A549 (cell line): ENCODE measurements around the gene KIAA0753. TPM values are rescaled to one million over a fixed set of nuclear protein-coding genes. Genes with fewer than 3 reads are reported as not detected.
A peak's percentile ranks its signal among the peaks of the same experiment; 100 is the strongest.

Experiments
- ATAC-seq, 2 experiments: fragments of 200-7000 bp in 1 of 2; fragments of >200 bp in 1 of 2; cut with Nextera tagmentation in 1 of 2; cut with Tn5 transposase in 1 of 2; 3 replicates each; pipeline versions ENCODE4 v1.8.0 to v1.9.1; 2018 to 2020; ENCODE audit warnings: mild to moderate bottlenecking in 1 of 2, moderate library complexity in 1 of 2
- CTCF ChIA-PET: fragments of 300-600 bp; sonication (Branson Sonifier 250); formaldehyde crosslinking; extraction: SDS; loops from one replicate; lab custom pipeline; 2021; ENCODE audit warnings: antibody characterized with exemption, inconsistent platforms; lab: Yijun Ruan, JAX
- POLR2A ChIA-PET: fragments of 350-600 bp; formaldehyde crosslinking; extraction: SDS; loops from one replicate; lab custom pipeline; 2021; ENCODE audit warnings: antibody characterized with exemption, inconsistent platforms; lab: Yijun Ruan, JAX
- DNase-seq, 2 experiments: peaks; one replicate each; pipeline versions ENCODE4 v3.0.0 to v3.0.0-alpha.2; 2011 to 2016; ENCODE audit warnings: low read depth in 1 of 2, low spot score in 1 of 2
- FAIRE-seq: peaks from 2 replicates; lab custom pipeline; 2011; peaks lifted over from hg19 to GRCh38; lab: Jason Lieb, UNC
- H3K27ac ChIP-seq, 2 experiments: fragments of >200 bp; sonication (Bioruptor Twin); formaldehyde crosslinking; 3 replicates each; pipeline ENCODE4 v1.5.1; 2016 to 2017
- H3K4me1 ChIP-seq: fragments of >200 bp; sonication (Bioruptor Twin); formaldehyde crosslinking; 3 replicates; pipeline ENCODE4 v1.6.1; 2016
- H3K4me2 ChIP-seq: fragments of >200 bp; sonication (Bioruptor Twin); formaldehyde crosslinking; 3 replicates; pipeline ENCODE4 v1.6.1; 2016
- H3K4me3 ChIP-seq: fragments of >200 bp; sonication (Bioruptor Twin); formaldehyde crosslinking; 3 replicates; pipeline ENCODE4 v1.5.1; 2016
- H3K9me3 ChIP-seq: fragments of >200 bp; sonication (Bioruptor Twin); formaldehyde crosslinking; 3 replicates; pipeline ENCODE4 v1.6.1; 2016
- BHLHE40 ChIP-seq: IDR thresholded peaks from 2 replicates; pipeline ENCODE4 v1.6.1; 2012; ENCODE audit warnings: low read depth, low read length, inconsistent platforms
- CBX2 ChIP-seq: fragments of 200-600 bp; sonication (generic); IDR thresholded peaks from 2 replicates; pipeline ENCODE4 v1.6.1; 2016; ENCODE audit warnings: low read depth, mild to moderate bottlenecking, borderline replicate concordance
- CEBPB ChIP-seq, 2 experiments: fragments of >200 bp in 1 of 2; sonication (Bioruptor Twin) in 1 of 2; formaldehyde crosslinking in 1 of 2; IDR thresholded peaks; 2 replicates each; pipeline ENCODE4 v1.6.1; 2012 to 2016
- E2F6 ChIP-seq: IDR thresholded peaks from 2 replicates; pipeline ENCODE4 v1.6.1; 2012; ENCODE audit warnings: low read depth, borderline replicate concordance
- EHF ChIP-seq: fragments of 250-450 bp; sonication (Bioruptor Pico); IDR thresholded peaks from 2 replicates; pipeline ENCODE4 v1.5.0; 2020; ENCODE audit warnings: mild to moderate bottlenecking
- ELK1 ChIP-seq: fragments of 150-350 bp; IDR thresholded peaks from 2 replicates; pipeline ENCODE4 v1.6.1; 2014; ENCODE audit warnings: low read depth, mild to moderate bottlenecking, low read length
- EP300 ChIP-seq, 2 experiments: fragments of >200 bp; sonication (Bioruptor Twin); formaldehyde crosslinking; IDR thresholded peaks; 2 replicates in 1 of 2; 3 replicates in 1 of 2; pipeline ENCODE4 v1.6.1; 2016 to 2017
- ESRRA ChIP-seq: fragments of 150-350 bp; IDR thresholded peaks from 2 replicates; pipeline ENCODE4 v1.6.1; 2014; ENCODE audit warnings: mild to moderate bottlenecking, low read length, borderline replicate concordance
- FOSB ChIP-seq: fragments of 250-450 bp; sonication (Bioruptor Pico); IDR thresholded peaks from 2 replicates; pipeline ENCODE4 v1.5.0; 2020; ENCODE audit warnings: mild to moderate bottlenecking, moderate library complexity
- FOSL2 ChIP-seq, 2 experiments: fragments of 450-650 bp in 1 of 2; fragments of >200 bp in 1 of 2; sonication (Bioruptor Twin) in 1 of 2; formaldehyde crosslinking; IDR thresholded peaks; 2 replicates each; pipeline versions ENCODE4 v1.5.0 to v1.6.1; 2016 to 2020; ENCODE audit warnings: mild to moderate bottlenecking in 1 of 2, moderate library complexity in 1 of 2
- GATA3 ChIP-seq: IDR thresholded peaks from 2 replicates; pipeline ENCODE4 v1.6.1; 2012; ENCODE audit warnings: borderline replicate concordance
- HMGXB4 ChIP-seq: fragments of 250-450 bp; sonication (Bioruptor Pico); IDR thresholded peaks from 2 replicates; pipeline ENCODE4 v1.5.0; 2021; ENCODE audit warnings: mild to moderate bottlenecking, moderate library complexity, borderline replicate concordance
- HOXA7 ChIP-seq: fragments of 250-450 bp; sonication (Bioruptor Pico); IDR thresholded peaks from 2 replicates; pipeline ENCODE4 v1.5.0; 2020; ENCODE audit warnings: mild to moderate bottlenecking, moderate library complexity
- JUN ChIP-seq, 2 experiments: fragments of >200 bp; sonication (Bioruptor Twin); formaldehyde crosslinking; IDR thresholded peaks; 2 replicates in 1 of 2; 3 replicates in 1 of 2; pipeline ENCODE4 v1.6.1; 2016 to 2017
- KDM1A ChIP-seq: fragments of 200-600 bp; sonication (generic); IDR thresholded peaks from 2 replicates; pipeline ENCODE4 v1.6.1; 2016; ENCODE audit warnings: low read depth, mild to moderate bottlenecking
- KDM5A ChIP-seq: fragments of 200-600 bp; sonication (generic); IDR thresholded peaks from 2 replicates; pipeline ENCODE4 v1.6.1; 2016; ENCODE audit warnings: antibody characterized with exemption, mild to moderate bottlenecking
- NFE2L2 ChIP-seq: fragments of 150-350 bp; conservative IDR thresholded peaks from 2 replicates; pipeline ENCODE4 v1.6.1; 2014; ENCODE audit warnings: low read length
- NPAS2 ChIP-seq: fragments of 250-450 bp; sonication (Bioruptor Pico); IDR thresholded peaks from 2 replicates; pipeline ENCODE4 v1.8.0; 2022; ENCODE audit warnings: mild to moderate bottlenecking, moderate library complexity, borderline replicate concordance
- RAD21 ChIP-seq, 2 experiments: fragments of >200 bp in 1 of 2; sonication (Bioruptor Twin) in 1 of 2; formaldehyde crosslinking in 1 of 2; IDR thresholded peaks in 1 of 2; conservative IDR thresholded peaks in 1 of 2; 2 replicates in 1 of 2; 3 replicates in 1 of 2; pipeline ENCODE4 v1.6.1; 2012 to 2018; ENCODE audit warnings: inconsistent platforms in 1 of 2
- RARB ChIP-seq: fragments of 250-450 bp; sonication (Bioruptor Pico); IDR thresholded peaks from 2 replicates; pipeline ENCODE4 v1.8.0; 2021; ENCODE audit warnings: mild to moderate bottlenecking, moderate library complexity
- RCOR1 ChIP-seq: fragments of 150-350 bp; IDR thresholded peaks from 2 replicates; pipeline ENCODE4 v1.6.1; 2014; ENCODE audit warnings: antibody characterized with exemption, low read length, low read depth
- REST ChIP-seq: fragments of 200-600 bp; sonication (generic); IDR thresholded peaks from 2 replicates; pipeline ENCODE4 v1.6.1; 2016; ENCODE audit warnings: antibody characterized with exemption, mild to moderate bottlenecking, moderate library complexity
- RFX5 ChIP-seq: fragments of 450-650 bp; IDR thresholded peaks from 2 replicates; pipeline ENCODE4 v1.7.1; 2014; ENCODE audit warnings: antibody characterized with exemption, mild to moderate bottlenecking, moderate library complexity
- SMC3 ChIP-seq: fragments of >200 bp; sonication (Bioruptor Twin); formaldehyde crosslinking; IDR thresholded peaks from 3 replicates; pipeline ENCODE4 v1.6.1; 2018; ENCODE audit warnings: inconsistent platforms
- TP53 ChIP-seq: fragments of 250-450 bp; sonication (Bioruptor Pico); IDR thresholded peaks from 2 replicates; pipeline ENCODE4 v1.5.0; 2021; ENCODE audit warnings: mild to moderate bottlenecking, moderate library complexity
- USF2 ChIP-seq: fragments of 450-650 bp; IDR thresholded peaks from 2 replicates; pipeline ENCODE4 v1.6.1; 2014; ENCODE audit warnings: antibody characterized with exemption
- ZC3H11A ChIP-seq: fragments of 450-650 bp; IDR thresholded peaks from 2 replicates; pipeline ENCODE4 v1.6.1; 2014; ENCODE audit warnings: antibody characterized with exemption, mild to moderate bottlenecking
- ZNF302 ChIP-seq: fragments of 250-450 bp; sonication (Bioruptor Pico); IDR thresholded peaks from 2 replicates; pipeline ENCODE4 v1.9.0; 2021; ENCODE audit warnings: inconsistent platforms, mild to moderate bottlenecking, moderate library complexity
- ZSCAN20 ChIP-seq: fragments of 250-450 bp; sonication (Bioruptor Pico); IDR thresholded peaks from 2 replicates; pipeline ENCODE4 v1.8.0; 2022; ENCODE audit warnings: mild to moderate bottlenecking, moderate library complexity
- WGBS: methylation state at CpG from one replicate; pipeline ENCODE4 v1.1.6; 2017; ENCODE audit errors: missing lambda C conversion rate; 5-methylcytosine and 5-hydroxymethylcytosine counted together
- polyA plus RNA-seq, 4 experiments: library from polyadenylated mRNA; depleted of rRNA in 3 of 4; stranded (reverse); fragments of >200 nt; fragmentation: RNase III in 1 of 4; extraction: RNeasy Plus Mini Kit Qiagen cat#74134 plus additional on column Dnase treatment in 1 of 4; gene quantifications; 2 replicates in 3 of 4; 3 replicates in 1 of 4; pipeline ENCODE4 v1.2.3, GENCODE V29; 2011 to 2017

The KIAA0753 gene
- polyA plus RNA-seq, 2 of the 4 experiments (the other 2 are of a cell fraction): 13.6 to 15.2 TPM

GRCh38 chr17:6643451-6644125 lies 3.1 kb upstream of the KIAA0753 start:
- DNase-seq (no peak), FAIRE-seq (no peak)
- Histone ChIP-seq H3K4me1 (peaks cover 21% of the 10 kb centered on the region), H3K4me3 (no peak overlapping the region), H3K27ac (no peak overlapping the region)
- CTCF ChIA-PET: interaction anchor here (0.6 to 5.8 kb wide), 4 partner anchors 23 to 173 kb away, joined by 3 to 42 read pairs (median 4); no protein-coding TSS in a partner anchor
- TF ChIP-seq FOSB: no peak
- peak; percentile 30; the same call in 1 of the 2 replicates for TF ChIP-seq HOXA7 (CRISPR knock-in tag)
- TF ChIP-seq, all 56 proteins: peak for 1
- 96% methylated on average over 5 of the region's 5 CpGs for WGBS
- no peaks in the 10 kb centered on the region for H3K9me3 ChIP-seq
- H3K4me2 ChIP-seq: no peak overlapping the region
- POLR2A ChIA-PET: interaction anchor here (0.6 kb wide), 1 partner anchor 39 kb away, joined by 6 read pairs; no protein-coding TSS in a partner anchor
- ATAC-seq: no peak

- Histone ChIP-seq H3K9me3 (no peaks in the 10 kb centered on the region), H3K27ac (no peak overlapping the region), H3K4me2 (peak overlapping the region; percentile 87), H3K4me3 (no peak overlapping the region), H3K4me1 (peaks cover 22% of the 10 kb centered on the region)
- ChIA-PET CTCF (interaction anchor here (1.0 to 5.8 kb wide), 4 partner anchors 24 to 269 kb away, joined by 3 to 42 read pairs (median 4); no protein-coding TSS in a partner anchor), POLR2A (no interaction called here)
- no peak for DNase-seq
- no peak for FAIRE-seq
- WGBS: 63% methylated on average over 2 of the region's 2 CpGs
- ATAC-seq: no peak
- TF ChIP-seq CEBPB (IDR thresholded peaks at IDR 0.05) (peak; percentile 65 to 79; a peak in 3 of 4 replicates), ESRRA (no peak), KDM5A (no peak), RFX5 (no peak), KDM1A (no peak), USF2 (no peak), NPAS2 (no peak), RAD21 (conservative IDR thresholded peaks at IDR 0.05 in 1 of 2, IDR thresholded peaks at IDR 0.05 in 1 of 2) (no peak), REST (no peak), GATA3 (no peak), EHF (CRISPR knock-in tag) (no peak), BHLHE40 (no peak), ZNF302 (CRISPR knock-in tag) (no peak), ZC3H11A (no peak), RCOR1 (no peak), NFE2L2 (no peak), JUN (IDR thresholded peaks at IDR 0.05) (no peak), ELK1 (no peak), E2F6 (no peak), EP300 (IDR thresholded peaks at IDR 0.05) (no peak), HMGXB4 (CRISPR knock-in tag) (no peak), CBX2 (no peak), ZSCAN20 (CRISPR knock-in tag) (no peak), SMC3 (no peak), FOSL2 (IDR thresholded peaks at IDR 0.05) (no peak), FOSL2 (CRISPR knock-in tag; IDR thresholded peaks at IDR 0.05) (peak; percentile 17; the same call in 1 of the 2 replicates), TP53 (no peak), RARB (CRISPR knock-in tag) (0 out of 2 replicates have a peak, but pooled peaks have one; percentile 23)
Observed at GRCh38 chr17:6642592-6642991, 2.1 kb upstream of the KIAA0753 start.
